HG03097 (cell line): ENCODE results near the gene ELL2.
"Not testable (repeated sequence)": the region's sequence is repeated elsewhere in the genome, so short reads cannot be mapped to it uniquely, and the experiment has no call there.

ENCODE experiments used
- ATAC-seq: cut with Tn5 transposase; IDR thresholded peaks from one replicate; pipeline ENCODE4 v1.9.1; 2021; ENCODE audit not compliant: unreplicated experiment, low FRiP score

Gene ELL2

GRCh38 chr5:95913663-95914062 lies 48.0 kb downstream of the ELL2 start:
- no peak for ATAC-seq

DNA sequence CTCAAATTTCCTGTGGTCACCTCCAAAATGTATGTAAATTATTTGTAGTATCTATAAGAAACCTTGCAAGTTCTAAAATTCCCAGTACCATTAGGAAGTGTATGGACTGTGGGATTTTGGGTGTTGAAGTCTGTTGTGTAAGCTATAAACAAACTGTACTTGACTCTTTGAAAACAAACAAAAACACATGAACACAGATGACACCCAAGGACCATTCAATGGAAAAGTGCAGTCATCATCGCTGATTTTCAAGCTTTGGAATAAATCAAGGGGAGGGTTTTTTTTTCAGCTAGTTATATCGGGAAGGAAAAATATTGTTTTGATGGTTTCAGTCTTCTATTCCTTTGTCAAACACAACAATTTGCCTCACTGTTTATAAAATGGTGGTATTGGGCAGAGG lies 49.6 kb downstream of the ELL2 start:
- ATAC-seq: no peak

DNA sequence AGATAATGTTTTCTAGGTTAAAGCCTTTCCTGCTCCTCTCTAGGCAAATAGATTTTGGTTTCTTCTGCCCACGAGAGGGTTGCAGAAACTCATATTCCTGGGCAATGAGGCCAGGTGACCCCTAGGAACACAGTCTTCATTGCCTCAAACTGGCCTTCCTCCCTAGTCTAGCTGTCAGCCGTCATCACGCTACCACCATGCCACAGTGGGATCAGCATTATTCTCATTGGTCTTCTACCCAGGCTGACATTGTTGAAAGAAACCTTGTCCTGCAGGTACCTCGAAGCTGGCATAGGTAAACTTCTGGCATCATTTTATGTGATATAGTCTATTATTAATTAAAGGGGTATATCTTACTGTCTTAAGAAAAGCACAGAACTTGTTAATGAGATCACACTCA lies 51.1 kb downstream of the ELL2 start:
- ATAC-seq: no peak

- no peak for ATAC-seq
These were observed 51.9 kb downstream of the ELL2 start for GRCh38 chr5:95909738-95910137.

- no peak for ATAC-seq
These were observed 52.9 kb downstream of the ELL2 start for GRCh38 chr5:95908799-95909198.

DNA sequence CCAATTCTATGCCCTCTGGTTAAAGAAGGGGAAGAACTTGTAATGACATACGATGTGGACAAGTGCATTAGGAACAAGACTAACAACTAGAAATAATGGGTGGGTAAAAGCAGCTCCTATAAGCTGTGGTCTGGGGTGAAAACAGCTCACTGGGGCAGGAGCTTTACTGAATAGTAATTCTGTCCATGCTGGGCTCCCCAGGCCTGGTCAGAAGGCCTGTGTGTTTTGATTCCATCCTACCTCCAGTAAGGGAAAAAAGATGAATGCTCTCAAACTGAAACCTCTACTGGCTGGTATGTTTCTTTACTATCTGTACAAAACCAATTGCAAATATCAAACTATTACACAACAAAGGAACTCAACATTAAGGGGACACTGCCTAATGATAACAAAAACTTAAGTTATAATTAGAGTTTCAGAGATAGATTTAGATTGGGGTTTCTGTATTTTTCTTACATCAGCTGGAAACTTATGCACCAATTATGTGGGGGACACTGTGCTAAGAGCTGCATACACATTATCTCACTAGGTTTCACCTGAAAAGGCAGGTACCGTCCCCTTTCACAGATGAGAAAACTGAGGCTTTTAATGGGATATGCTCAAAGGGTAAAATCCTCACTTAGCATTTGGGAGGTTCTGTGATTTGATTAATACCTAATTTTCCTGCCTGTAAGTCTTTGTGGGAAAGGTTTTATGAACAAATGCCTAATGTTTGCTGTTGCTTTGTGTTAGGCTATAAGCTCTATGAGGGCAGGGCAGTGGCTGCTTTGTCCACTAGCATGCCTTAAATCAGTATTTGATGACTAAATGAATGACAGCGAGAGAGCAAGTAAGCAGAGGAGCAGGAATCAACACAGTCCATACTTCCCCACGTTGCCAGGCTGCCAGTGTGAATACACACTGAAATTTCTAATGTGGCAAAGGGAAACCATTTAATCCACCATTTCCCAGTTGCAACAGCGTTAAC lies 53.6 kb downstream of the ELL2 start:
- ATAC-seq: no peak

GRCh38 chr5:95907067-95907705 lies 54.5 kb downstream of the ELL2 start:
- ATAC-seq: no peak

- ATAC-seq: not testable (repeated sequence)
These were observed 55.3 kb downstream of the ELL2 start for GRCh38 chr5:95906398-95906797.

DNA sequence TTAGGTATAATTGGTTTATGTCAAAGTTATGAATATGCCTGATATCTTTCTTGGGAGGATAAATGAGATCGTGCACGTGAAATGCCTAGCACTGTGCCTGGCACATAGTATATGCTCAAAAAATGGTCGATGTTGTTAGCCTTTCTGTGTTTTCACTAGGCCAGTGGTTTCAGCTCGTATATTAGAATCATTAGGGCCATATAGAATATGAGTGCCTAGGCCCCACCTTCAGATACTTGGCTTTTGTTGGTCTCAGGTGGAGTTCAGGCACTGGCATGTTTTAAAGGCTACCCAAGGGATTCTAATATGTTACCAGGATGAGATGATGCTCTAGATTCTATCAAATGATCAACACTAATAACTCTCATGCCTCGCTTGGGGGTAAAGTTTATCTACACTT lies 56.8 kb downstream of the ELL2 start:
- ATAC-seq: no peak

DNA sequence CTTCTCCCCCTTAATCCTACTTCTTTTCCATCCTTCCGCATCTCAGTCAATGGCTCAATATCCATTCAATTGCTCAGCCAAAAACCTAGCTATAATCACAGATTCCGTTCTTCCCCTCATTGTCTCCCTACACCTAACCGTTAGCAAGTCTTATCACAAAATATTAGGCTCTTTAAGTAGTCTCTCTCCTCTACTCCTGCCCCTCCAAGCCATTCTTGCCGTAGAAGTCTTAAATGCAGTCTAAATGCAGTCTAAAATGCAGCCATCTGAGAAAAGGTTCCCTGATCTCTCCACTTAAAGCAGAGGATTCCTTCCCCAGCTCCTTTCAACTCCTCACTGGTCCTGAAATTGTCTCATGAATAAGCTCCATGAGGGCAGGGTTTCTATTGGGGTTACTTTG lies 57.8 kb downstream of the ELL2 start:
- ATAC-seq: no peak

GRCh38 chr5:95901676-95902627 lies 59.7 kb downstream of the ELL2 start:
- ATAC-seq: no peak

- no peak for ATAC-seq
These were observed 61.2 kb downstream of the ELL2 start for GRCh38 chr5:95900383-95900958.

GRCh38 chr5:95899829-95900228 lies 61.8 kb downstream of the ELL2 start:
- no peak for ATAC-seq

DNA sequence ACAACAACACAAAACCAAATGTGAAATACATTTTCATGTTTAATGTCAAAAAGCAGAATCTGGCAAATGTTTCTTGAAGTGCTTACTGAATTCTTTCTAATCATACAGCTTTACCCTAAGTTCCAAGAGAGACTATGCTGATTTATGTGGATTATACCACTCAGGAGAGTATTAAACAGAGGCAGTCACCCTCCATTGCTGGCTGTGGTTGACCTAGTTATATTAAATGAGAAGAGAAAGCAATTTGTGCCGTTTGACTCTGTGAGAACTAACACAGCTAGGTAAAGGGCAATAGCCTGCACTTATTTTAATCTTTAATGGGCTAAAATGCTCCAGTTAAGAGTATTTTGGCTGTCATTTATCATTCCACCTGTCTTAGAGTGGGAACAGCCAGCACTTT lies 62.6 kb downstream of the ELL2 start:
- no peak for ATAC-seq

DNA sequence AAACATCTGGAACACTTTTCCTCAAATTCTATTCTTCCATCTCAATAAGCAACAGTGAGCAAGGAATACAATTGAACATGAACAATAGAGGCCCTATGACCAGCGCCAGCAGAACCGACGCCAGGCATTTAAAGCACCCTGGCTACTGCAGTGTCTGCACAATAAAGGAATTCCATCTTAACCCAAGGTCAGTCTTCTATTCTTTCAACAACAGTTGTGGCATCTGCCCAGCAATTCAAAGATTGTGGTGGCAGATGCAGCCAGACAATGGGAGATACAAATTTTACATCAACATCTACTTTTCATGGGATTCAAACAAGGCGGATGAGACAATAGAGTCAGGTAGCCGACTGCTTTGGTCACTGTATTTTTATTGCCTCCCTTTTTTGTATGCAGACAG lies 65.9 kb downstream of the ELL2 start:
- no peak for ATAC-seq

DNA sequence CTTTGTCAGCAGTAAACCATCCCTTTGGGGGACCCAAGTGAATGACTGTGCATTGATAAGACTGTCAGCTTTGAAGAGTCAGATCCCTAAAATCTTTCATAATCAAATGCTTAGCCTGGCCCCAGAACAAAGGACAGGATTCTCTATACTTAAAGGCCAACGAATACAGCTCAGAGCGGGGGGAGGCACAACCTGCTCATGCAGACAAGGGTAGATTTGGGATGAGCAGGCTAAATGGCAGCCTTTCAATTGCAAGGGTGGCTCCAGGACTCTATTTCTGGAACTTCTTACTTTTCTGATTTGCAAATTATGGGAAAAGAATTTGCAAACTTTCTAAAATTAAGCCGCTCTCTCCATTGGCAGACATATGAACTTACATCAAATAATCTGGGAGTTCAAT lies 66.4 kb downstream of the ELL2 start:
- no peak for ATAC-seq

DNA sequence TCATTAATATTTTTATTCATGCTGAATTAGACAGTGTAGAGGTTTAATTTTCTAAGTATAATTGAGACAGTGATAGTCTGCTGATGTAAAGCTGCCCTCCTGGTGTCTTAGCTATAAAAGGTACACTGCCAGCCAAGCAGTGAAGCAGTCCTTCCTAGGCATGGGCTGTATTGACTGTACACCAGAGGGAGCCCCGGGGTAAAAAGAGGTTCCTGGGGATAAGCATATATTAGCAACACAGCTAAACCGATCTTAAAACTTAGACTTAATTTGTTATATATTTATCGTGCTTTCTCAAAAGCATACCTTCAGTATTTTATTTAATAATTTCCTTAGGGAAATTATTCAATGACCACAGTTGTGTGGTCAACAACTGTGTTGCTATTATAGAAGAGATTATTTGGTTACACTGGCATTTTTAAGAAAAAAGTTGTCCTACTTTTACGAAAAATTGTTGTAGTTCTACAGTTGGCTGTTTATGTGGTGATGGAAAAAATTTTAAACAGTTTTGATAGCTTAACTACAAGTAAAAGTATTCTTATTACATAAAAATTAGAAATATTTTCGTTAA lies 68.8 kb downstream of the ELL2 start:
- ATAC-seq: no peak

DNA sequence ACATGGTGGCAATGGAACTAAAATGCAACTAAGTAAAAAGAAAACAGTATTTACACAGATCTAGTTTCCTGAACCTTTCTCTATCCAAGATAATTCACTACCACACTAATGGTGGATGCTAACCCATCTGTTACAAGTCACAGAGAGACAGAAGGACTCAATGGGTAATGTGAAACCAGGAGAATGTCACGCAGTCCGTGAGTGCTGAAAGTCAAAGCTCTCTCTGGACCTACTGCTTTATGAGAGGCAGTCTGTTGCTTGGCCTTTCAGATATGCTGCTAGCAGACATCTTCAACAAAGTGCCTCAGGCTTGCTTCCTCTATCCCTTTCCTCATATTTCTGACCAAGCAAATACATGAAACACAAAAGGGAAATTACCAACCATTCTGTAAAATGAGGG lies 70.2 kb downstream of the ELL2 start:
- no peak for ATAC-seq

DNA sequence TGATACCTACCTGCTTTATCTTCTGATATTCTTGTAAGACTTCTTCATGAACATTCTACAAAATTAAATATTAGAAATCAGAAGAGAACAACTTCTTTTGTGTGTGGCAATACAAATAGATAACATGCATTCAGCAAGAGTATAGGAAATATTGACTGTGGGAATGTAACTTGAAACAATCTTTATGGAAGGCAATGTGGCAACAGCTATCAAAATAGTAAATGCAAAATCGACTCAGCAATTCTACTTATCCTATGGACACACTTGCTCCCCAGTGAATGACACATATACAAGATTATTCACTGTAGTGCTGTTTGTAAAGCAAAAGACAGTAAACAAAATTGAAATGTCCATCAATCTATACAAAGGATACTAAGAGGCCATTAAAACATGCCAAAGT lies 72.6 kb downstream of the ELL2 start:
- no peak for ATAC-seq

DNA sequence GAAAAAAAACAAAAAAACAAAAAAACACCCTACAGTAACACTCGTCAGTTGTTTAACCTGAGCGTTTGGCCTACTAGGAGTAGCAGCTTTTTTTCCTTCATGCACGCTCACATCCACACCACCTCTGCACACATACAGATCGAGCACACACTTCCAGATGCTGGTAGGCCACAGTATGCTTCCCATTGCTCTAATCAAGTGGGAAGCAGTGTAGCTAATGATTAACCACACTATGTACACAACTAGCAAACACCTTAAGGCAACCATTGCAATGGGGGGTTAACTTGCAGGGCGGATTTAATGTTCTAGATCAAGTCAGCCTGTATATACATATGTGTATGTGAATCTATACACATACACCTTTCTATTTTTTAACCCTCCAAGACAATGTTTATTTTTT lies 73.7 kb downstream of the ELL2 start:
- ATAC-seq: no peak
